Brain microvascular endothelial cell (primary cell): ENCODE data around the gene DPH5.

ENCODE experiments used
- DNase-seq: peaks from one replicate; pipeline ENCODE4 v3.0.0-alpha.2; 2020
- H3K27ac ChIP-seq: fragments of 250-450 bp; sonication (Bioruptor Pico); 2 replicates; pipeline ENCODE4 v1.5.1; 2020; ENCODE audit warnings: mild to moderate bottlenecking, moderate library complexity
- H3K27me3 ChIP-seq: fragments of 250-450 bp; sonication (Bioruptor Pico); replicated peaks from 2 replicates; pipeline ENCODE4 v1.5.1; 2020; ENCODE audit warnings: mild to moderate bottlenecking
- H3K36me3 ChIP-seq: fragments of 250-450 bp; sonication (Bioruptor Pico); replicated peaks from 2 replicates; pipeline ENCODE4 v1.5.1; 2020; ENCODE audit warnings: mild to moderate bottlenecking
- H3K4me3 ChIP-seq: 2 replicates; pipeline ENCODE4 v1.5.1; 2011; ENCODE audit warnings: low read depth, mild to moderate bottlenecking, control low read depth, low read length, moderate library complexity
- CTCF ChIP-seq: IDR thresholded peaks from 2 replicates; pipeline ENCODE4 v1.5.1; 2011; ENCODE audit warnings: low read depth, mild to moderate bottlenecking, moderate library complexity, low read length, control low read depth, inconsistent platforms; ENCODE audit errors: missing control alignments
- in situ Hi-C: cut with HindIII; loops from 2 replicates; pipeline ENCODE4 v1.10.0; 2017; ENCODE audit warnings: low sequenced_read_pairs, low pct_ligation_motif_present

The DPH5 gene

DNA sequence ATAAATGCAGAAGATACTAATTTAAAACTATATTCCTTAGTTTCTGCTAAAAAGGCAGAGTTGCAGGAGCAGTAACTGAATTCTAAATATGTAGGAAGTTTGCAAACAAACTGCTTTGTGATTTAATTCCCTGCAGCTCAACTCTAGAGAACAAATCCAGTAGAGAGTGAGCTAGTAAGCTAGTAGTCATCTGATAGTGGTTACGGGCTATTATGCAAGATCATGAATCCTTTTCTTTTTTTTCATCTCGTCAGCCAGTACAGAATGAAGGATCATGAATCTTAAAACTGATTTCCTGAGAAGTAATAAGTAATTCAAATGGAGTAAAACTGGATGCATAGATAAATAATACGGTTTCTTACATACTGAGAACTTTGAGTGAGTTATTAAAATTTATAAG lies 3.3 kb downstream of the DPH5 start:
- in situ Hi-C loops, result no loop called here
- H3K27ac ChIP-seq, result no peak overlapping the region
- H3K4me3 ChIP-seq, result no peak overlapping the region
- TF ChIP-seq CTCF, result no peak
- DNase-seq, result no peak
- H3K27me3 ChIP-seq, result no peaks in the 10 kb centered on the region
- H3K36me3 ChIP-seq, result no peaks in the 10 kb centered on the region

DNA sequence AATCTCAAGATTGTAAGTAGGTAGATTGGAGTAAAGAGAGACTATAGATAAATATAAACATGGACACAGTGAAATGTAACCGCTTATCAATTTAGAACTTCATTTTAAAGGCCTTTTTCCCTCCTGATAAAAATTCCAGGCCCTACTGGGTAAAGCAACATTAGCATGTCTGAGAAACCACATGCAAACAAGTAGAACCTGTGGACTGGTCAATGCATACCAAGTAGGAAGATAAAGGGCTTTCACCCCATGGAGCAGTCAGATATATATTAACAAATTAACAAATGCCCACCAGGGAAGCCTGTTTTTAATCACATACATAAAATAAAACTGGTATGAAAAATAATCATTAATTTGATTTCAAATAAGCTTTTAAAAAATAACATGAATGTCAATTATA lies 8.1 kb downstream of the DPH5 start:
- in situ Hi-C loops, result no loop called here
- H3K36me3 ChIP-seq, result peaks cover 3% of the 10 kb centered on the region
- H3K27me3 ChIP-seq, result no peaks in the 10 kb centered on the region
- H3K27ac ChIP-seq, result no peak overlapping the region
- no peak for DNase-seq
- H3K4me3 ChIP-seq, result no peak overlapping the region
- no peak for TF ChIP-seq CTCF

GRCh38 chr1:101013776-101014175 lies 11.8 kb downstream of the DPH5 start:
- Histone ChIP-seq H3K27ac (no peak overlapping the region), H3K36me3 (peaks cover 6% of the 10 kb centered on the region)
- no peak for TF ChIP-seq CTCF

GRCh38 chr1:101008229-101008834 lies 17.3 kb downstream of the DPH5 start:
- no peak overlapping the region for H3K4me3 ChIP-seq
- H3K27ac ChIP-seq, result no peak overlapping the region
- DNase-seq, result no peak
- H3K27me3 ChIP-seq, result no peaks in the 10 kb centered on the region
- H3K36me3 ChIP-seq, result peaks cover 6% of the 10 kb centered on the region
- no peak for TF ChIP-seq CTCF
- in situ Hi-C loops, result no loop called here

More at GRCh38 chr1:101013776-101014175, 11.8 kb downstream of the DPH5 start:
- H3K4me3 ChIP-seq, result no peak overlapping the region
- no peak for DNase-seq
- in situ Hi-C loops, result no loop called here
- no peaks in the 10 kb centered on the region for H3K27me3 ChIP-seq

GRCh38 chr1:101006553-101006952 lies 19.0 kb downstream of the DPH5 start:
- TF ChIP-seq CTCF, result no peak
- Histone ChIP-seq H3K4me3 (no peak overlapping the region), H3K27me3 (no peaks in the 10 kb centered on the region), H3K27ac (no peak overlapping the region), H3K36me3 (no peaks in the 10 kb centered on the region)
- in situ Hi-C loops, result no loop called here
- no peak for DNase-seq

DNA sequence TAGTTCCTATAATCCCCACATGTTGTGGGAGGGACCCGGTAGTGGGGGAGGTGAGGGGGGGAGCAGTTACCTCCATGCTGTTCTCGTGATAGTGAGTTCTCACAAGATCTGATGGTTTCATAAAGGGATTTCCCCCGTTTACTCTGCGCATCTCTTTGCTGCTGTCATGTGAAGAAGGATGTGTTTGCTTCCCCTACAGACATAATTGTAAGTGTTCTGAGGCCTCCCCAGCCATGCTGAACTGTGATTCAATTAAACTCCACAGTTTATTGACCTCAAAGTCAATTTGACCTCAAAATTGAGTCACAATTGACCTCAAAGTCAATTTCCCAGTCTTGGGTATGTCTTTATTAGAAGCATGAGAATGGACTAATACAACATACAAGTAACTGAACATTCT lies 19.7 kb downstream of the DPH5 start:
- no peak for DNase-seq
- in situ Hi-C loops, result no loop called here

More for the DNA sequence above, 19.7 kb downstream of the DPH5 start:
- H3K27ac ChIP-seq, result no peak overlapping the region
- H3K36me3 ChIP-seq, result peaks cover 4% of the 10 kb centered on the region
- no peaks in the 10 kb centered on the region for H3K27me3 ChIP-seq
- H3K4me3 ChIP-seq, result no peak overlapping the region
- TF ChIP-seq CTCF, result no peak
